ENCODE measurements around the gene IL3. TPM values are rescaled to one million over a fixed set of nuclear protein-coding genes. Genes with fewer than 3 reads are reported as not detected.

IL3 gene
- total RNA-seq, 1 experiment from 2014 or later = not detected

DNA sequence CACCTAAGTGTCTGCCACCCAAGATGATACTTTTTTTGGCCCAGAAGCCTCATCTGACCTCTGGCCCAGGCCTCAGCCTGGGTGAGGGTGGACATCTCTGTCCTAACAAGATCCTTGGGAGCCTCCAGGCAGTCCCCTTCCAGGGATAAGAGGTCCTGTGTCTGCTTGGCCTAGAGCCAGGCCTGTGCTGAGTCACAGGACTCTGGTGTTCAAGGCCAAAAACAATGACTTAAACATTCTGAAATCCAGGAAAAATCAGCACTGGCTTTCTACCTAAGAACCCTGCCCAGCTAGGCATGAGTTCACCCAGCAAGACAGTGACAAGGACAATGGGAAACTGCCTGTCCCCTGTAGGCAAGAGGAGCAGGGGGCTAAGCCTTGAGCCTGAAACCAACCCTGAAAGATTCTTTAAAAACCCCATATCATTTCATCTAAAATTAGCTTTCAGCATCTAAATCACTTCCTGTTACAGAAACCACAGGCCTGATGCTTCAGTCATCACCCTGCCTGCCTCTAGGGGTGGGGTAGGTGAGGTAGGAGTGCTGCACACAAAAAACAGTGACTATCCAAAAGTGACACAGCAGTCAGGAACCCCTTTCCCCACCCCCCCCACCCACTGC is 43.0 kb downstream of the IL3 start:
- Mint-ChIP-seq H3K27me3 (ENCODE audit: insufficient read depth, unreplicated experiment) (peaks cover 3% of the 10 kb centered on the region), H3K4me1 (ENCODE audit: low read depth, unreplicated experiment) (no peaks in the 10 kb centered on the region), H3K36me3 (ENCODE audit: insufficient read depth, unreplicated experiment) (no peaks in the 10 kb centered on the region), H3K4me3 (ENCODE audit: unreplicated experiment) (no peak overlapping the region), H3K9me3 (ENCODE audit: unreplicated experiment) (no peaks in the 10 kb centered on the region), H3K27ac (ENCODE audit: unreplicated experiment) (no peak overlapping the region)
- no peaks in the 10 kb centered on the region for H3K27me3 ChIP-seq (replicated peaks; ENCODE audit: control insufficient read depth, insufficient read depth, low read length)
- no peak overlapping the region for H3K4me3 ChIP-seq (ENCODE audit: low read depth, low read length)
- no peaks in the 10 kb centered on the region for H3K36me3 ChIP-seq (ENCODE audit: control insufficient read depth, insufficient read depth, low read length)
- no peaks in the 10 kb centered on the region for H3K4me1 ChIP-seq
- no peaks in the 10 kb centered on the region for H3K9me3 ChIP-seq
- no TSS peak for BruUV-seq (replicated peaks)
- ChIA-PET CTCF (no interaction called here), POLR2A (no interaction called here)
- DNase-seq = no peak
- TF ChIP-seq, protein P1, sequence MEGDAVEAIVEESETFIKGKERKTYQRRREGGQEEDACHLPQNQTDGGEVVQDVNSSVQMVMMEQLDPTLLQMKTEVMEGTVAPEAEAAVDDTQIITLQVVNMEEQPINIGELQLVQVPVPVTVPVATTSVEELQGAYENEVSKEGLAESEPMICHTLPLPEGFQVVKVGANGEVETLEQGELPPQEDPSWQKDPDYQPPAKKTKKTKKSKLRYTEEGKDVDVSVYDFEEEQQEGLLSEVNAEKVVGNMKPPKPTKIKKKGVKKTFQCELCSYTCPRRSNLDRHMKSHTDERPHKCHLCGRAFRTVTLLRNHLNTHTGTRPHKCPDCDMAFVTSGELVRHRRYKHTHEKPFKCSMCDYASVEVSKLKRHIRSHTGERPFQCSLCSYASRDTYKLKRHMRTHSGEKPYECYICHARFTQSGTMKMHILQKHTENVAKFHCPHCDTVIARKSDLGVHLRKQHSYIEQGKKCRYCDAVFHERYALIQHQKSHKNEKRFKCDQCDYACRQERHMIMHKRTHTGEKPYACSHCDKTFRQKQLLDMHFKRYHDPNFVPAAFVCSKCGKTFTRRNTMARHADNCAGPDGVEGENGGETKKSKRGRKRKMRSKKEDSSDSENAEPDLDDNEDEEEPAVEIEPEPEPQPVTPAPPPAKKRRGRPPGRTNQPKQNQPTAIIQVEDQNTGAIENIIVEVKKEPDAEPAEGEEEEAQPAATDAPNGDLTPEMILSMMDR (IDR thresholded peaks at IDR 0.05; ENCODE audit: insufficient read depth in 1 of 2, low read depth in 1 of 2, low read length in 1 of 2, severe bottlenecking in 1 of 2, unreplicated experiment in 1 of 2) = no peak
- intact Hi-C loops (cut with micrococcal nuclease; ENCODE audit: unreplicated experiment) = no loop called here

DNA sequence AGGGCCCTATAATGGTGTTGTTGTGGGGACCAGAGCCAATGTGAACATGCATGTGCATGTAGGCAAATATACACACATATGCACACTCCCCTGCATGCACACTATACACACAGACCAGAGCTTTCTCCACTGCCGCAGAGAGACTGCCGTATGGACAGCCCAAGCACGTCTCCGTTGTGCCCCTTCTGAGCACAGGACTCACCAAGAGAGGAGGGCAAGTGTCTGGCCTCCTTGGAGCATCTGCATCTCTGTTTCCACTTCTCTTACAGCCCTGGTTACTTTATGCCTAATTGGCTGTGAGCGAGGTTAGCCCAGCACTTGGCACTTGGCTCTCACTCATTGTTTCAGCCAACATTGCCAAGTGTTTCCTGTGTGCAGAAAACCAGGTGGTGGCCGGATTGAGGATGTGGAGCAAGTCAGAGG is 43.5 kb downstream of the IL3 start:
- no peak overlapping the region for H3K4me3 Mint-ChIP-seq (ENCODE audit: unreplicated experiment)
- ChIA-PET POLR2A (no interaction called here), CTCF (interaction anchor here (0.5 kb wide), 1 partner anchor 42 kb away, joined by 9 read pairs; no protein-coding TSS in a partner anchor)
- DNase-seq = no peak
- H3K27me3 Mint-ChIP-seq (ENCODE audit: insufficient read depth, unreplicated experiment) = peaks cover 3% of the 10 kb centered on the region
- H3K27ac Mint-ChIP-seq (ENCODE audit: unreplicated experiment) = no peak overlapping the region
- BruUV-seq (replicated peaks) = no TSS peak
- H3K4me1 ChIP-seq = no peaks in the 10 kb centered on the region
- no peaks in the 10 kb centered on the region for H3K9me3 Mint-ChIP-seq (ENCODE audit: unreplicated experiment)
- H3K27me3 ChIP-seq (replicated peaks; ENCODE audit: control insufficient read depth, insufficient read depth, low read length) = no peaks in the 10 kb centered on the region
- intact Hi-C loops (cut with micrococcal nuclease; ENCODE audit: unreplicated experiment) = no loop called here
- no peaks in the 10 kb centered on the region for H3K36me3 Mint-ChIP-seq (ENCODE audit: insufficient read depth, unreplicated experiment)
- no peaks in the 10 kb centered on the region for H3K9me3 ChIP-seq
- no peak overlapping the region for H3K4me3 ChIP-seq (ENCODE audit: low read depth, low read length)
- TF ChIP-seq, protein P1 (IDR thresholded peaks at IDR 0.05; ENCODE audit: insufficient read depth in 1 of 2, low read depth in 1 of 2, low read length in 1 of 2, severe bottlenecking in 1 of 2, unreplicated experiment in 1 of 2) = no peak
- H3K36me3 ChIP-seq (ENCODE audit: control insufficient read depth, insufficient read depth, low read length) = no peaks in the 10 kb centered on the region
- H3K4me1 Mint-ChIP-seq (ENCODE audit: low read depth, unreplicated experiment) = no peaks in the 10 kb centered on the region

DNA sequence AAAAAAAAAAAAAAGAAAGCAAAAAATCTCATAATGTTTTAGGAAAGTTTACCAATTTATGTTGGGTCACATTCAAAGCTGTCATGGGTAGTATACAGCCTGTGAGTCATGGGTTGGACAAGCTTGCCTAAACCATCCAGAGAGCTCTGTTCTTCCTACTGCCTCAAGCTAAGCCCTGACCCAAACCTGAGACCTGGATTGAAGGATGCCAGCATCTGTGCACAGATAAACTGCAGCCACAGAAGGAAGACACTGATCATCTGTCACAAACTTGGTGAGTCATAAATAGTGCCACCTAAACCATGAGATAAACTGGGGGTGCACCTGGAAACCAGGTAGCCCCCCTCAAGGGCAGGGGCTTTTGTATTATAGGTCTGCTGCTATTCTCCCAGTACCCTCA is 44.1 kb downstream of the IL3 start:
- peaks cover 3% of the 10 kb centered on the region for H3K27me3 Mint-ChIP-seq (ENCODE audit: insufficient read depth, unreplicated experiment)
- CTCF ChIA-PET = interaction anchor here (0.5 kb wide), 1 partner anchor 43 kb away, joined by 9 read pairs; no protein-coding TSS in a partner anchor

More for the DNA sequence above, 44.1 kb downstream of the IL3 start:
- Mint-ChIP-seq H3K4me1 (ENCODE audit: low read depth, unreplicated experiment) (no peaks in the 10 kb centered on the region), H3K27ac (ENCODE audit: unreplicated experiment) (no peak overlapping the region), H3K4me3 (ENCODE audit: unreplicated experiment) (no peak overlapping the region), H3K36me3 (ENCODE audit: insufficient read depth, unreplicated experiment) (no peaks in the 10 kb centered on the region), H3K9me3 (ENCODE audit: unreplicated experiment) (no peaks in the 10 kb centered on the region)
- intact Hi-C loops (cut with micrococcal nuclease; ENCODE audit: unreplicated experiment) = no loop called here
- POLR2A ChIA-PET = no interaction called here
- no peaks in the 10 kb centered on the region for H3K27me3 ChIP-seq (replicated peaks; ENCODE audit: control insufficient read depth, insufficient read depth, low read length)
- TF ChIP-seq, protein P1 (IDR thresholded peaks at IDR 0.05; ENCODE audit: insufficient read depth in 1 of 2, low read depth in 1 of 2, low read length in 1 of 2, severe bottlenecking in 1 of 2, unreplicated experiment in 1 of 2) = no peak
- no peak overlapping the region for H3K4me3 ChIP-seq (ENCODE audit: low read depth, low read length)
- no peaks in the 10 kb centered on the region for H3K9me3 ChIP-seq
- H3K36me3 ChIP-seq (ENCODE audit: control insufficient read depth, insufficient read depth, low read length) = no peaks in the 10 kb centered on the region
- BruUV-seq (replicated peaks) = no TSS peak
- DNase-seq = no peak
- no peaks in the 10 kb centered on the region for H3K4me1 ChIP-seq
